A549 (cell line): ENCODE data around the gene TUBA4B.

ENCODE experiments used
- MYC ChIP-seq: IDR thresholded peaks from 2 replicates; pipeline ENCODE4 v1.6.1; 2012; ENCODE audit warnings: mild to moderate bottlenecking, inconsistent platforms, low read length, improper control_type of control experiment, borderline replicate concordance
- REST ChIP-seq: fragments of 200-600 bp; sonication (generic); IDR thresholded peaks from 2 replicates; pipeline ENCODE4 v1.6.1; 2016; ENCODE audit warnings: antibody characterized with exemption, mild to moderate bottlenecking, moderate library complexity

- TF ChIP-seq MYC (no peak), REST (no peak)
Measured at GRCh38 chr2:219281588-219281987, 28.5 kb downstream of the TUBA4B start.
